HG03108 (cell line): ENCODE data around the gene KCNG2.
"Not testable (repeated sequence)": the region's sequence is repeated elsewhere in the genome, so short reads cannot be mapped to it uniquely, and the experiment has no call there.

Source experiments
- ATAC-seq: cut with Tn5 transposase; IDR thresholded peaks from one replicate; pipeline ENCODE4 v1.9.1; 2021; ENCODE audit warnings: moderate library complexity; ENCODE audit not compliant: unreplicated experiment

The KCNG2 gene

GRCh38 chr18:79849328-79850207, 51.8 kb downstream of the KCNG2 start:
- no peak for ATAC-seq

GRCh38 chr18:79850731-79851130, 53.0 kb downstream of the KCNG2 start:
- ATAC-seq: no peak

GRCh38 chr18:79851489-79851888, 53.8 kb downstream of the KCNG2 start:
- no peak for ATAC-seq

GRCh38 chr18:79851950-79852349, 54.2 kb downstream of the KCNG2 start:
- no peak for ATAC-seq

GRCh38 chr18:79852561-79853302, 55.0 kb downstream of the KCNG2 start:
- ATAC-seq: no peak

GRCh38 chr18:79853303-79853992, 55.7 kb downstream of the KCNG2 start:
- no peak for ATAC-seq

- no peak for ATAC-seq
Measured at GRCh38 chr18:79853993-79854364, 56.2 kb downstream of the KCNG2 start.

GRCh38 chr18:79855147-79855933, 57.6 kb downstream of the KCNG2 start:
- peak; percentile 67 for ATAC-seq

GRCh38 chr18:79856119-79857007, 58.6 kb downstream of the KCNG2 start:
- ATAC-seq: no peak

- ATAC-seq: no peak
Measured at GRCh38 chr18:79857082-79857671, 59.4 kb downstream of the KCNG2 start.

GRCh38 chr18:79859314-79859713, 61.6 kb downstream of the KCNG2 start:
- ATAC-seq: no peak

GRCh38 chr18:79861687-79862086, 63.9 kb downstream of the KCNG2 start:
- ATAC-seq: no peak

- no peak for ATAC-seq
Measured at GRCh38 chr18:79862562-79862961, 64.8 kb downstream of the KCNG2 start.

GRCh38 chr18:79863161-79864005, 65.6 kb downstream of the KCNG2 start:
- no peak for ATAC-seq

- ATAC-seq: no peak
Measured at GRCh38 chr18:79864006-79864725, 66.4 kb downstream of the KCNG2 start.

GRCh38 chr18:79864955-79865354, 67.2 kb downstream of the KCNG2 start:
- ATAC-seq: not testable (repeated sequence)

GRCh38 chr18:79865951-79866350, 68.2 kb downstream of the KCNG2 start:
- not testable (repeated sequence) for ATAC-seq
